Endothelial cell of umbilical vein (primary cell): ENCODE data around the gene EOGT. TPM values are rescaled to one million over a fixed set of nuclear protein-coding genes. Genes with fewer than 3 reads are reported as not detected.

Experiments
- BruUV-seq: library from RNA; stranded (reverse); fragments of 400-500 nt; replicated peaks from 2 replicates; lab custom pipeline; 2021; lab: Mats Ljungman, UMichigan
- CTCF ChIA-PET: fragments of 300-600, 350-600 bp; sonication (Branson Sonifier 250); formaldehyde crosslinking; loops from one replicate; lab custom pipeline; 2021; ENCODE audit warnings: antibody characterized with exemption, inconsistent platforms; lab: Charles Lee
- POLR2A ChIA-PET: fragments of 300-600, 350-600 bp; sonication (Branson Sonifier 250); formaldehyde crosslinking; loops from one replicate; lab custom pipeline; 2021; ENCODE audit warnings: antibody characterized with exemption, inconsistent platforms; lab: Charles Lee
- DNase-seq: peaks from one replicate; pipeline ENCODE4 v3.0.0-alpha.2; 2011; ENCODE audit warnings: low read depth, low spot score
- FAIRE-seq: peaks from 2 replicates; lab custom pipeline; 2011; peaks lifted over from hg19 to GRCh38; lab: Jason Lieb, UNC
- H2AFZ ChIP-seq: 2 replicates; pipeline ENCODE4 v1.6.0; 2012; ENCODE audit warnings: low read depth, low read length, control low read depth, inconsistent platforms
- H3K27ac ChIP-seq: 2 replicates; pipeline ENCODE4 v1.5.1; 2011; ENCODE audit warnings: low read depth, mild to moderate bottlenecking, control low read depth, low read length, moderate library complexity; ENCODE audit not compliant: insufficient read depth
- H3K27me3 ChIP-seq, 2 experiments: 2 replicates each; pipeline versions ENCODE4 v1.6.0 to v1.6.1; 2011; ENCODE audit warnings: low read length in 2 of 2, mixed read lengths in 1 of 2; ENCODE audit not compliant: control insufficient read depth in 2 of 2, insufficient read depth in 2 of 2
- H3K36me3 ChIP-seq, 2 experiments: 2 replicates in 1 of 2; 3 replicates in 1 of 2; pipeline ENCODE4 v1.5.1; 2011; ENCODE audit warnings: low read length in 2 of 2, mild to moderate bottlenecking in 1 of 2, moderate library complexity in 1 of 2; ENCODE audit not compliant: control insufficient read depth in 2 of 2, insufficient read depth in 2 of 2; ENCODE audit errors: extremely low read depth in 1 of 2
- H3K4me1 ChIP-seq: 3 replicates; pipeline ENCODE4 v1.5.1; 2011; ENCODE audit warnings: mild to moderate bottlenecking, low read length; ENCODE audit not compliant: control insufficient read depth, insufficient read depth; ENCODE audit errors: extremely low read depth
- H3K4me2 ChIP-seq: 2 replicates; pipeline ENCODE4 v1.6.1; 2011; ENCODE audit warnings: low read length, control low read depth, mixed read lengths; ENCODE audit not compliant: insufficient read depth
- H3K4me3 ChIP-seq, 3 experiments: fragments of 200-600 bp in 1 of 3; sonication (generic), shearing (Covaris generic) in 1 of 3; replicated peaks in 1 of 3; 2 replicates each; pipeline ENCODE4 v1.5.1; 2011 to 2016; ENCODE audit warnings: control low read depth in 3 of 3, low read length in 3 of 3, mild to moderate bottlenecking in 2 of 3, inconsistent platforms in 1 of 3, low read depth in 1 of 3, moderate library complexity in 1 of 3; ENCODE audit not compliant: insufficient read depth in 1 of 3
- H3K79me2 ChIP-seq: 2 replicates; pipeline ENCODE4 v1.6.0; 2012; ENCODE audit warnings: low read length, inconsistent platforms; ENCODE audit not compliant: control insufficient read depth, insufficient read depth
- H3K9ac ChIP-seq: replicated peaks from 2 replicates; pipeline ENCODE3; 2011; ENCODE audit warnings: low read length, control low read depth; ENCODE audit not compliant: insufficient read depth; ENCODE audit errors: extremely low read depth
- H3K9me1 ChIP-seq: replicated peaks from 3 replicates; pipeline ENCODE4 v1.6.0; 2011; ENCODE audit warnings: mild to moderate bottlenecking, low read length; ENCODE audit not compliant: control insufficient read depth, insufficient read depth; ENCODE audit errors: extremely low read depth
- H3K9me3 ChIP-seq: replicated peaks from 2 replicates; pipeline ENCODE4 v1.5.1; 2012; ENCODE audit warnings: low read length, inconsistent platforms; ENCODE audit not compliant: control insufficient read depth, insufficient read depth
- H4K20me1 ChIP-seq: replicated peaks from 2 replicates; pipeline ENCODE3; 2011; ENCODE audit warnings: mild to moderate bottlenecking, low read length; ENCODE audit not compliant: control insufficient read depth, insufficient read depth; ENCODE audit errors: extremely low read depth
- CTCF ChIP-seq, 2 donors: IDR thresholded peaks; 1 replicate in 1 of 2; 2 replicates in 1 of 2; pipeline ENCODE4 v1.5.1; 2011; ENCODE audit warnings: low read length in 2 of 2, mild to moderate bottlenecking in 2 of 2, moderate library complexity in 2 of 2, control low read depth in 1 of 2, inconsistent platforms in 1 of 2, low read depth in 1 of 2; ENCODE audit not compliant: insufficient read depth in 1 of 2; ENCODE audit errors: extremely low read depth in 1 of 2
- EZH2 ChIP-seq: IDR thresholded peaks from 2 replicates; pipeline ENCODE4 v1.6.1; 2012; ENCODE audit warnings: borderline replicate concordance, low read depth, mild to moderate bottlenecking, moderate library complexity, low read length, inconsistent platforms; ENCODE audit not compliant: severe bottlenecking
- FOS ChIP-seq: IDR thresholded peaks from 2 replicates; pipeline ENCODE4 v1.6.1; 2011; ENCODE audit warnings: mild to moderate bottlenecking, low read length, moderate library complexity, borderline replicate concordance; ENCODE audit not compliant: insufficient read depth
- GATA2 ChIP-seq: IDR thresholded peaks from 2 replicates; pipeline ENCODE4 v1.7.0; 2011; ENCODE audit warnings: low read depth, mild to moderate bottlenecking, moderate library complexity, mixed read lengths, low read length; ENCODE audit not compliant: insufficient read length, insufficient read depth
- JUN ChIP-seq: IDR thresholded peaks from 2 replicates; pipeline ENCODE4 v1.6.1; 2011; ENCODE audit warnings: borderline replicate concordance, low read depth; ENCODE audit not compliant: insufficient read length, insufficient read depth
- MYC ChIP-seq: IDR thresholded peaks from one replicate; pipeline ENCODE4 v1.6.1; 2011; ENCODE audit warnings: mild to moderate bottlenecking, low read depth, low read length
- POLR2A ChIP-seq: IDR thresholded peaks from 2 replicates; pipeline ENCODE4 v1.6.1; 2012; ENCODE audit warnings: low read depth, mild to moderate bottlenecking, control low read depth, low read length
- POLR2AphosphoS5 ChIP-seq: IDR thresholded peaks from 2 replicates; pipeline ENCODE4 v1.6.1; 2012; ENCODE audit warnings: low read depth, mild to moderate bottlenecking, control low read depth, low read length, moderate library complexity; ENCODE audit not compliant: insufficient read depth
- dilution Hi-C: fragments of 300-500 bp; cut with MboI; formaldehyde crosslinking; loops from one replicate; pipeline ENCODE4 v1.15.0; 2019; ENCODE audit warnings: low sequenced_read_pairs; ENCODE audit not compliant: extremely low pct_ligation_motif_present
- intact Hi-C: fragments of 100-400 bp; cut with micrococcal nuclease; formaldehyde crosslinking; loops from one replicate; pipeline ENCODE4 v1.10.0; 2022
- polyA plus RNA-seq, 4 experiments: library from polyadenylated mRNA; depleted of rRNA in 3 of 4; stranded (reverse) in 3 of 4; unstranded in 1 of 4; fragments of >200 nt; gene quantifications; 2 replicates each; pipeline versions ENCODE4 v1.2.1 to v1.2.3, GENCODE V29; 2011 to 2012; ENCODE audit warnings: missing spikeins in 1 of 4
- total RNA-seq: library from RNA; stranded (reverse); gene quantifications from 2 replicates; pipeline ENCODE4 v1.2.3, GENCODE V29; 2021
- TF ChIP-seq, protein P1 (sequence below): IDR thresholded peaks from 2 replicates; pipeline ENCODE4 v1.6.1; 2011; ENCODE audit not compliant: insufficient read depth, insufficient read length

Gene EOGT
- total and polyA plus RNA-seq, 2 donors (not counting 3 experiments of a cell fraction or from before 2014, with no cell fraction given) = 35.6 to 99.4 TPM

GRCh38 chr3:68953816-68954444 lies 59.6 kb downstream of the EOGT start:
- H3K4me3 ChIP-seq = no peak overlapping the region
- FAIRE-seq (no peak), DNase-seq (no peak)
- peaks cover 8 to 26% of the 10 kb centered on the region in 2 experiments for H3K27me3 ChIP-seq
- no peaks in the 10 kb centered on the region for H3K9me1 ChIP-seq
- ChIA-PET CTCF (interaction anchor here (0.6 kb wide), 1 partner anchor 1840 kb away, joined by 3 read pairs; no protein-coding TSS in a partner anchor), POLR2A (no interaction called here)
- dilution Hi-C loops = no loop called here
- no peaks in the 10 kb centered on the region for H4K20me1 ChIP-seq
- no peak overlapping the region for H3K9ac ChIP-seq
- no TSS peak for BruUV-seq
- no peaks in the 10 kb centered on the region for H3K79me2 ChIP-seq
- no peak for TF ChIP-seq FOS
- no peak for TF ChIP-seq POLR2AphosphoS5
- no peak for TF ChIP-seq GATA2
- TF ChIP-seq CTCF (IDR thresholded peaks at IDR 0.05; ENCODE audit: extremely low read depth in 1 of 2, insufficient read depth in 1 of 2, low read depth in 1 of 2, low read length in 2 of 2) = no peak
- no peak overlapping the region for H3K27ac ChIP-seq
- no peak overlapping the region for H2AFZ ChIP-seq
- H3K4me1 ChIP-seq = no peaks in the 10 kb centered on the region
- intact Hi-C loops = no loop called here
- H3K36me3 ChIP-seq = no peaks in the 10 kb centered on the region
- no peak overlapping the region for H3K4me2 ChIP-seq
- H3K9me3 ChIP-seq = no peaks in the 10 kb centered on the region

GRCh38 chr3:68945225-68945624 lies 68.3 kb downstream of the EOGT start:
- H4K20me1 ChIP-seq = no peaks in the 10 kb centered on the region
- dilution Hi-C loops = no loop called here
- intact Hi-C loops = no loop called here
- no peaks in the 10 kb centered on the region for H3K9me1 ChIP-seq
- no peak overlapping the region for H3K4me2 ChIP-seq
- H3K27ac ChIP-seq = no peak overlapping the region
- no peak overlapping the region for H3K9ac ChIP-seq
- no peak for TF ChIP-seq FOS
- no peak for TF ChIP-seq CTCF (IDR thresholded peaks at IDR 0.05; ENCODE audit: extremely low read depth in 1 of 2, insufficient read depth in 1 of 2, low read depth in 1 of 2, low read length in 2 of 2)
- TF ChIP-seq, protein P1, sequence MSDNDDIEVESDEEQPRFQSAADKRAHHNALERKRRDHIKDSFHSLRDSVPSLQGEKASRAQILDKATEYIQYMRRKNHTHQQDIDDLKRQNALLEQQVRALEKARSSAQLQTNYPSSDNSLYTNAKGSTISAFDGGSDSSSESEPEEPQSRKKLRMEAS = no peak
- no peak for TF ChIP-seq GATA2
- no peak for TF ChIP-seq MYC
- no peak for TF ChIP-seq POLR2AphosphoS5
- TF ChIP-seq EZH2 = no peak
- no peak for TF ChIP-seq POLR2A
- no peak for TF ChIP-seq JUN
- H3K79me2 ChIP-seq = no peaks in the 10 kb centered on the region
- no peak overlapping the region for H3K4me3 ChIP-seq
- no peak overlapping the region for H2AFZ ChIP-seq
- H3K27me3 ChIP-seq = peaks cover 4 to 21% of the 10 kb centered on the region in 2 experiments
- no peaks in the 10 kb centered on the region for H3K36me3 ChIP-seq
- ChIA-PET CTCF (no interaction called here), POLR2A (no interaction called here)
- H3K9me3 ChIP-seq = no peaks in the 10 kb centered on the region
- no TSS peak for BruUV-seq
- no peaks in the 10 kb centered on the region for H3K4me1 ChIP-seq
- DNase-seq = no peak
- FAIRE-seq = no peak
